Measurements from ENCODE around the gene RNF11.

RNF11 gene

GRCh38 chr1:51265618-51266017 lies 29.5 kb downstream of the RNF11 start:
- no peak for DNase-seq (ENCODE audit: low spot score)

GRCh38 chr1:51266181-51266580 lies 30.1 kb downstream of the RNF11 start:
- DNase-seq (ENCODE audit: low spot score): no peak

GRCh38 chr1:51266791-51267190 lies 30.7 kb downstream of the RNF11 start:
- no peak for DNase-seq (ENCODE audit: low spot score)

GRCh38 chr1:51268634-51269033 lies 32.6 kb downstream of the RNF11 start:
- no peak for DNase-seq (ENCODE audit: low spot score)

- DNase-seq (ENCODE audit: low spot score): no peak
Measured at GRCh38 chr1:51270751-51271150, 34.7 kb downstream of the RNF11 start.

- DNase-seq (ENCODE audit: low spot score): no peak
Measured at GRCh38 chr1:51272916-51273315, 36.8 kb downstream of the RNF11 start.

GRCh38 chr1:51274676-51275075 lies 38.6 kb downstream of the RNF11 start:
- DNase-seq (ENCODE audit: low spot score): no peak

GRCh38 chr1:51276286-51276685 lies 40.2 kb downstream of the RNF11 start:
- no peak for DNase-seq (ENCODE audit: low spot score)

- no peak for DNase-seq (ENCODE audit: low spot score)
Measured at GRCh38 chr1:51280321-51280978, 44.4 kb downstream of the RNF11 start.

GRCh38 chr1:51281807-51282206 lies 45.7 kb downstream of the RNF11 start:
- DNase-seq (ENCODE audit: low spot score): no peak

- no peak for DNase-seq (ENCODE audit: low spot score)
Measured at GRCh38 chr1:51282605-51283004, 46.5 kb downstream of the RNF11 start.

GRCh38 chr1:51283979-51284378 lies 47.9 kb downstream of the RNF11 start:
- DNase-seq (ENCODE audit: low spot score): no peak

GRCh38 chr1:51284487-51284954 lies 48.4 kb downstream of the RNF11 start:
- DNase-seq (ENCODE audit: low spot score): no peak

GRCh38 chr1:51285055-51285454 lies 49.0 kb downstream of the RNF11 start:
- no peak for DNase-seq (ENCODE audit: low spot score)

- no peak for DNase-seq (ENCODE audit: low spot score)
Measured at GRCh38 chr1:51287966-51288365, 51.9 kb downstream of the RNF11 start.

GRCh38 chr1:51288578-51288977 lies 52.5 kb downstream of the RNF11 start:
- no peak for DNase-seq (ENCODE audit: low spot score)

GRCh38 chr1:51289676-51290488 lies 53.8 kb downstream of the RNF11 start:
- DNase-seq (ENCODE audit: low spot score): no peak

- no peak for DNase-seq (ENCODE audit: low spot score)
Measured at GRCh38 chr1:51290489-51290847, 54.4 kb downstream of the RNF11 start.

- DNase-seq (ENCODE audit: low spot score): no peak
Measured at GRCh38 chr1:51293898-51294515, 57.9 kb downstream of the RNF11 start.

- no peak for DNase-seq (ENCODE audit: low spot score)
Measured at GRCh38 chr1:51294566-51295184, 58.6 kb downstream of the RNF11 start.

- DNase-seq (ENCODE audit: low spot score): no peak
Measured at GRCh38 chr1:51295926-51296325, 59.9 kb downstream of the RNF11 start.

Data from CD4-positive, alpha-beta T cell treated with Interleukin-2 at 100 ng/mL for 4 hours (primary cell).